HepG2 (cell line): ENCODE results near the gene NKX3-2. TPM values are rescaled to one million over a fixed set of nuclear protein-coding genes. Genes with fewer than 3 reads are reported as not detected.

Source experiments
- CCDC6 ChIP-seq: sonication (generic); formaldehyde crosslinking; IDR thresholded peaks from 2 replicates; pipeline ENCODE4 v1.8.1; 2022; ENCODE audit warnings: mild to moderate bottlenecking, missing genetic modification reagents, moderate library complexity
- GATAD1 ChIP-seq: IDR thresholded peaks from 2 replicates; pipeline ENCODE4 v1.6.1; 2016; ENCODE audit warnings: missing genetic modification reagents, missing compliant biosample characterization
- IRX3 ChIP-seq: sonication (generic); formaldehyde crosslinking; IDR thresholded peaks from 2 replicates; pipeline ENCODE4 v1.8.1; 2023; ENCODE audit warnings: mild to moderate bottlenecking, low read depth, missing genetic modification reagents, borderline replicate concordance
- KDM3A ChIP-seq: IDR thresholded peaks from 2 replicates; pipeline ENCODE4 v1.6.1; 2018; ENCODE audit warnings: low read depth, missing compliant biosample characterization
- KLF9 ChIP-seq: IDR thresholded peaks from 2 replicates; pipeline ENCODE4 v1.6.1; 2016; ENCODE audit warnings: low read depth
- MEIS1 ChIP-seq: sonication (generic); formaldehyde crosslinking; IDR thresholded peaks from 2 replicates; pipeline ENCODE4 v1.9.0; 2021; ENCODE audit warnings: mild to moderate bottlenecking, missing genetic modification reagents, moderate library complexity, borderline replicate concordance
- NFKBIZ ChIP-seq: IDR thresholded peaks from 2 replicates; pipeline ENCODE4 v1.6.1; 2018; ENCODE audit warnings: missing genetic modification reagents, missing compliant biosample characterization
- SIN3A ChIP-seq: IDR thresholded peaks from 2 replicates; pipeline ENCODE4 v1.6.1; 2011; ENCODE audit warnings: low read depth, mild to moderate bottlenecking, control low read depth, low read length, borderline replicate concordance
- ZNF547 ChIP-seq: sonication (generic); formaldehyde crosslinking; IDR thresholded peaks from 2 replicates; pipeline ENCODE4 v1.5.1; 2020; ENCODE audit warnings: mild to moderate bottlenecking, missing genetic modification reagents
- polyA plus RNA-seq, 8 experiments: library from polyadenylated mRNA; depleted of rRNA in 3 of 8; stranded (reverse) in 7 of 8; unstranded in 1 of 8; fragments of >200 nt; fragmentation: Illumina TruSeq in 4 of 8; extraction: Trizol in 4 of 8; gene quantifications; 2 replicates each; pipeline versions ENCODE4 v1.2.1 to v1.2.3, GENCODE V29; 2011 to 2016; ENCODE audit warnings: low read depth in 4 of 8, missing spikeins in 1 of 8, mixed read lengths in 1 of 8; ENCODE audit not compliant: insufficient read depth in 1 of 8
- total RNA-seq, 5 experiments: library from RNA; depleted of rRNA; stranded (reverse); fragments of >200 nt; fragmentation: Illumina TruSeq; extraction: Trizol; gene quantifications; 2 replicates each; pipeline ENCODE4 v1.2.3, GENCODE V29; 2016; ENCODE audit warnings: low read depth in 1 of 5
- TF ChIP-seq, protein P1 (sequence below): sonication (generic); formaldehyde crosslinking; IDR thresholded peaks from 2 replicates; pipeline ENCODE4 v1.5.1; 2020; ENCODE audit warnings: mild to moderate bottlenecking, missing genetic modification reagents, moderate library complexity
- TF ChIP-seq, protein P2 (sequence below): sonication (generic); formaldehyde crosslinking; IDR thresholded peaks from 2 replicates; pipeline ENCODE4 v1.9.0; 2021; ENCODE audit warnings: missing genetic modification reagents, borderline replicate concordance
- TF ChIP-seq, protein P3 (sequence below), 2 experiments: sonication (generic) in 1 of 2; formaldehyde crosslinking in 1 of 2; IDR thresholded peaks; 2 replicates each; pipeline versions ENCODE4 v1.4.0 to v1.6.1; 2018 to 2020; ENCODE audit warnings: missing genetic modification reagents in 2 of 2, borderline replicate concordance in 1 of 2, low read depth in 1 of 2, mild to moderate bottlenecking in 1 of 2, missing biosample characterization in 1 of 2
- TF ChIP-seq, protein P4 (sequence below): sonication (generic); formaldehyde crosslinking; IDR thresholded peaks from 2 replicates; pipeline ENCODE4 v1.8.1; 2023; ENCODE audit warnings: mild to moderate bottlenecking, missing genetic modification reagents, borderline replicate concordance
- TF ChIP-seq, protein P5 (sequence below): fragments of 450-650 bp; IDR thresholded peaks from 2 replicates; pipeline ENCODE4 v1.6.1; 2016
- TF ChIP-seq, protein P6 (sequence below): sonication (generic); formaldehyde crosslinking; IDR thresholded peaks from 2 replicates; pipeline ENCODE4; 2020; ENCODE audit warnings: missing genetic modification reagents, mild to moderate bottlenecking, borderline replicate concordance
- TF ChIP-seq, protein P7 (sequence below): sonication (generic); formaldehyde crosslinking; IDR thresholded peaks from 2 replicates; pipeline ENCODE4 v1.5.0; 2020; ENCODE audit warnings: missing genetic modification reagents, mild to moderate bottlenecking, borderline replicate concordance

NKX3-2 gene
- total and polyA plus RNA-seq, 2 of the 13 experiments (the other 11 are each of a cell fraction or from before 2014, with no cell fraction given), result 0.07 to 0.13 TPM

DNA sequence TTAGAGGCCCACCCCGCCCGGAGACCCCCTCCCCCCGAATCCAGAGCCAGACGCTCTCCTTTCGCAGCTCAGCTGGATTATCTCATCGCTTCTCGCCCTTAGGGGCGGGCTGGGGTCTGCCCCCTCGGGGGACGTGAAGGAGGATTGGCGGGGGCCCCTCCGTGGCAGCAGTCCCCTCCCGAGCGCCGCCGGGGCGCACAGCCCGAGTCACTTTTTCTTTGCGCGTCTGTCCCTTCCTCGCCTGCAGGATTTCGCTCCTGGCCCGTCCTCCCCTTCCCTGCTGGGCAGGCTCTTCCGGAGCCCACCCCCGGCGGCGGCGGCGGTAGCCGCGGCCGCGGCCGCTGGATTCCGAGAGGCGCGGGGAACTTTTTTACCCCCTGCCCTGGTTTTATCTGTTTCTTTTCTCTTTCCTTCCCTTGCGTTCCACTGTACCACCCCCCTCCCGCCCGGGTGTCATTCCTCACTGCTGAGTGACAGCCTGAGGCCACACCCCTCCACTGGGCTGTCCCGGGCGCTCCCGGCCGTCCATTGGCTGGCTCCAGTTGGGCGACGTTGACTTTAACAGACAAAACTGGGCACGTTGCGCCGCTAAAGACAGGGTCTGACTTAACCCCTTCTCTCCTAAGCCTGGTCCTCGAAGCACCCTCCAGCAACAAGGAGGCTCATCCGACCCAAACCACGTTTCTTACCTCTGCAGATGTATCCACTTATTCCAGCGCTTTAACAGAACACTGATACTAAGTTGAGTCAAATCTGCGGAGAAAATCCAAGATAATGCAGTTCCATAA, 492 bp upstream of the NKX3-2 start (continued):
- TF ChIP-seq ZNF547 (CRISPR knock-in tag) (peak; percentile 55; the same call in 1 of the 2 replicates), KLF9 (CRISPR knock-in tag) (no peak), MEIS1 (CRISPR knock-in tag) (peak; percentile 84; the same call in 1 of the 2 replicates), KDM3A (CRISPR knock-in tag) (no peak), CCDC6 (CRISPR knock-in tag) (0 out of 2 replicates have a peak, but pooled peaks have one; percentile 28), SIN3A (no peak), IRX3 (CRISPR knock-in tag) (0 out of 2 replicates have a peak, but pooled peaks have one; percentile 48), NFKBIZ (CRISPR knock-in tag) (no peak), GATAD1 (no peak)
- TF ChIP-seq, protein P1, sequence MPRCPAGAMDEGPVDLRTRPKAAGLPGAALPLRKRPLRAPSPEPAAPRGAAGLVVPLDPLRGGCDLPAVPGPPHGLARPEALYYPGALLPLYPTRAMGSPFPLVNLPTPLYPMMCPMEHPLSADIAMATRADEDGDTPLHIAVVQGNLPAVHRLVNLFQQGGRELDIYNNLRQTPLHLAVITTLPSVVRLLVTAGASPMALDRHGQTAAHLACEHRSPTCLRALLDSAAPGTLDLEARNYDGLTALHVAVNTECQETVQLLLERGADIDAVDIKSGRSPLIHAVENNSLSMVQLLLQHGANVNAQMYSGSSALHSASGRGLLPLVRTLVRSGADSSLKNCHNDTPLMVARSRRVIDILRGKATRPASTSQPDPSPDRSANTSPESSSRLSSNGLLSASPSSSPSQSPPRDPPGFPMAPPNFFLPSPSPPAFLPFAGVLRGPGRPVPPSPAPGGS (CRISPR knock-in tag), result no peak
- TF ChIP-seq, protein P2, sequence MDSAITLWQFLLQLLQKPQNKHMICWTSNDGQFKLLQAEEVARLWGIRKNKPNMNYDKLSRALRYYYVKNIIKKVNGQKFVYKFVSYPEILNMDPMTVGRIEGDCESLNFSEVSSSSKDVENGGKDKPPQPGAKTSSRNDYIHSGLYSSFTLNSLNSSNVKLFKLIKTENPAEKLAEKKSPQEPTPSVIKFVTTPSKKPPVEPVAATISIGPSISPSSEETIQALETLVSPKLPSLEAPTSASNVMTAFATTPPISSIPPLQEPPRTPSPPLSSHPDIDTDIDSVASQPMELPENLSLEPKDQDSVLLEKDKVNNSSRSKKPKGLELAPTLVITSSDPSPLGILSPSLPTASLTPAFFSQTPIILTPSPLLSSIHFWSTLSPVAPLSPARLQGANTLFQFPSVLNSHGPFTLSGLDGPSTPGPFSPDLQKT (CRISPR knock-in tag), result no peak
- TF ChIP-seq, protein P3, sequence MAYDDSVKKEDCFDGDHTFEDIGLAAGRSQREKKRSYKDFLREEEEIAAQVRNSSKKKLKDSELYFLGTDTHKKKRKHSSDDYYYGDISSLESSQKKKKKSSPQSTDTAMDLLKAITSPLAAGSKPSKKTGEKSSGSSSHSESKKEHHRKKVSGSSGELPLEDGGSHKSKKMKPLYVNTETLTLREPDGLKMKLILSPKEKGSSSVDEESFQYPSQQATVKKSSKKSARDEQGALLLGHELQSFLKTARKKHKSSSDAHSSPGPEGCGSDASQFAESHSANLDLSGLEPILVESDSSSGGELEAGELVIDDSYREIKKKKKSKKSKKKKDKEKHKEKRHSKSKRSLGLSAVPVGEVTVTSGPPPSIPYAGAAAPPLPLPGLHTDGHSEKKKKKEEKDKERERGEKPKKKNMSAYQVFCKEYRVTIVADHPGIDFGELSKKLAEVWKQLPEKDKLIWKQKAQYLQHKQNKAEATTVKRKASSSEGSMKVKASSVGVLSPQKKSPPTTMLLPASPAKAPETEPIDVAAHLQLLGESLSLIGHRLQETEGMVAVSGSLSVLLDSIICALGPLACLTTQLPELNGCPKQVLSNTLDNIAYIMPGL (CRISPR knock-in tag; IDR thresholded peaks at IDR 0.05; ENCODE audit: borderline replicate concordance in 1 of 2, low read depth in 1 of 2), result peak in 1 of 2 experiments; percentile 44; a peak in 1 of 4 replicates
- TF ChIP-seq, protein P4, sequence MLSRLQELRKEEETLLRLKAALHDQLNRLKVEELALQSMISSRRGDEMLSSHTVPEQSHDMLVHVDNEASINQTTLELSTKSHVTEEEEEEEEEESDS (CRISPR knock-in tag), result no peak
- TF ChIP-seq, protein P5, sequence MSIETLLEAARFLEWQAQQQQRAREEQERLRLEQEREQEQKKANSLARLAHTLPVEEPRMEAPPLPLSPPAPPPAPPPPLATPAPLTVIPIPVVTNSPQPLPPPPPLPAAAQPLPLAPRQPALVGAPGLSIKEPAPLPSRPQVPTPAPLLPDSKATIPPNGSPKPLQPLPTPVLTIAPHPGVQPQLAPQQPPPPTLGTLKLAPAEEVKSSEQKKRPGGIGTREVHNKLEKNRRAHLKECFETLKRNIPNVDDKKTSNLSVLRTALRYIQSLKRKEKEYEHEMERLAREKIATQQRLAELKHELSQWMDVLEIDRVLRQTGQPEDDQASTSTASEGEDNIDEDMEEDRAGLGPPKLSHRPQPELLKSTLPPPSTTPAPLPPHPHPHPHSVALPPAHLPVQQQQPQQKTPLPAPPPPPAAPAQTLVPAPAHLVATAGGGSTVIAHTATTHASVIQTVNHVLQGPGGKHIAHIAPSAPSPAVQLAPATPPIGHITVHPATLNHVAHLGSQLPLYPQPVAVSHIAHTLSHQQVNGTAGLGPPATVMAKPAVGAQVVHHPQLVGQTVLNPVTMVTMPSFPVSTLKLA, result no peak
- TF ChIP-seq, protein P6, sequence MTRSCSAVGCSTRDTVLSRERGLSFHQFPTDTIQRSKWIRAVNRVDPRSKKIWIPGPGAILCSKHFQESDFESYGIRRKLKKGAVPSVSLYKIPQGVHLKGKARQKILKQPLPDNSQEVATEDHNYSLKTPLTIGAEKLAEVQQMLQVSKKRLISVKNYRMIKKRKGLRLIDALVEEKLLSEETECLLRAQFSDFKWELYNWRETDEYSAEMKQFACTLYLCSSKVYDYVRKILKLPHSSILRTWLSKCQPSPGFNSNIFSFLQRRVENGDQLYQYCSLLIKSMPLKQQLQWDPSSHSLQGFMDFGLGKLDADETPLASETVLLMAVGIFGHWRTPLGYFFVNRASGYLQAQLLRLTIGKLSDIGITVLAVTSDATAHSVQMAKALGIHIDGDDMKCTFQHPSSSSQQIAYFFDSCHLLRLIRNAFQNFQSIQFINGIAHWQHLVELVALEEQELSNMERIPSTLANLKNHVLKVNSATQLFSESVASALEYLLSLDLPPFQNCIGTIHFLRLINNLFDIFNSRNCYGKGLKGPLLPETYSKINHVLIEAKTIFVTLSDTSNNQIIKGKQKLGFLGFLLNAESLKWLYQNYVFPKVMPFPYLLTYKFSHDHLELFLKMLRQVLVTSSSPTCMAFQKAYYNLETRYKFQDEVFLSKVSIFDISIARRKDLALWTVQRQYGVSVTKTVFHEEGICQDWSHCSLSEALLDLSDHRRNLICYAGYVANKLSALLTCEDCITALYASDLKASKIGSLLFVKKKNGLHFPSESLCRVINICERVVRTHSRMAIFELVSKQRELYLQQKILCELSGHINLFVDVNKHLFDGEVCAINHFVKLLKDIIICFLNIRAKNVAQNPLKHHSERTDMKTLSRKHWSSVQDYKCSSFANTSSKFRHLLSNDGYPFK (CRISPR knock-in tag), result no peak
- TF ChIP-seq, protein P7, sequence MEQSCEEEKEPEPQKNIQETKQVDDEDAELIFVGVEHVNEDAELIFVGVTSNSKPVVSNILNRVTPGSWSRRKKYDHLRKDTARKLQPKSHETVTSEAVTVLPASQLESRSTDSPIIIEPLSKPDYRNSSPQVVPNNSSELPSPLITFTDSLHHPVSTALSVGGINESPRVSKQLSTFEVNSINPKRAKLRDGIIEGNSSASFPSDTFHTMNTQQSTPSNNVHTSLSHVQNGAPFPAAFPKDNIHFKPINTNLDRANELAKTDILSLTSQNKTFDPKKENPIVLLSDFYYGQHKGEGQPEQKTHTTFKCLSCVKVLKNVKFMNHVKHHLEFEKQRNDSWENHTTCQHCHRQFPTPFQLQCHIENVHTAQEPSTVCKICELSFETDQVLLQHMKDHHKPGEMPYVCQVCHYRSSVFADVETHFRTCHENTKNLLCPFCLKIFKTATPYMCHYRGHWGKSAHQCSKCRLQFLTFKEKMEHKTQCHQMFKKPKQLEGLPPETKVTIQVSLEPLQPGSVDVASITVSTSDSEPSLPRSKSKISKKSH (CRISPR knock-in tag), result peak; percentile 62; the same call in 1 of the 2 replicates
